Measurements from ENCODE around the gene BCKDHB.

The BCKDHB gene

GRCh38 chr6:80335121-80335531 is 228.7 kb downstream of the BCKDHB start:
- Mint-ChIP-seq H3K4me3 (no peak overlapping the region), H3K27me3 (no peaks in the 10 kb centered on the region), H3K9me3 (no peaks in the 10 kb centered on the region), H3K27ac (no peak overlapping the region), H3K36me3 (no peaks in the 10 kb centered on the region), H3K4me1 (peaks cover 6% of the 10 kb centered on the region)
- ATAC-seq: no peak

DNA sequence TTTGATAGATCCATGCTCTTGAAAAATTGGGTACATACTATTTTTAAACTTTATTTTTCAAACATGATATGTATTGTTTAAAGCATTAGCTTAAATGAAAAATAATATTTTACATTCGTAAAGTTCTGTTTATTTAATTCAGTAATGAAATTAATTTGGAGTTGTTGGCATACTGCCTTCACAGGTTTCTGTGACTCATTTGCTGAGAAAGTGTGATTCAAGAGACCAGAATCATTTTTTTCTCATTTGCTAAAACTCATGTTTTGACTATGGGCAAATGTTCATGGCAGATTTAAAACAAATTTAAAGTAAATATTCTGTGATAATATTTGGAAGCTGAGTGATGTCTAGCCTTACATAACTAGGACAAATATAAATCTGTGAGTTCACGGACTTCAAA is 230.4 kb downstream of the BCKDHB start:
- Mint-ChIP-seq H3K36me3 (no peaks in the 10 kb centered on the region), H3K27me3 (no peaks in the 10 kb centered on the region), H3K9me3 (no peaks in the 10 kb centered on the region), H3K27ac (no peak overlapping the region), H3K4me1 (peaks cover 6% of the 10 kb centered on the region), H3K4me3 (no peak overlapping the region)
- ATAC-seq: no peak

DNA sequence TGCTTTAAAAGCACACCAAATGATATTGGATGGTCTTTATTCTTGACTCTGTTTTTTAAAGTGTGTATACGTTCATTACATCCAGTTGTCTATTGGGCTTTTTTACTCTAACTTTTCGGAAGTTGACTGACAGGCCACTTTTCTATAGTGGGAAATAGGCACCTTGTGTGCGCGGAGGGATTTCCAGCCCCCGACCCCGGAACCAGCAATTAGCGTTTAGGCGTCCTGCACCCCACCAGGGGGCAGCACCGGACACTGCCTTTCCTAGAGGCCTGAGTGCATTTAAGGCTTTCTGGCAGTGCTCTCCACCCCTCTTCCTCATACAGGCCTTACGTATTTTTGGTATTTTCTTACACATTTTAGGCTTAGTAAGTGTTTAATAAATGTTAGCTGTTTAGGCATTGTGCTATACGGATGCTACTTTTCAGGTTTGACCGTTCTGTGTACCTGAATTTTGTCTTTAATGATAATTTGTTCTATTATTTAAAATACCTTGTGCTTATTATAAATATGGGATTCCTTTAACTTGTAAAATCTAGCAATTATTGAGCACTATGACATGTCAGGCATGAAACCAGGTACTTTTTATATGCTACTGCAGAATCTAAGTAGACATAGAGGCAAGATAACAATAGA is 231.8 kb downstream of the BCKDHB start:
- Mint-ChIP-seq H3K36me3 (no peaks in the 10 kb centered on the region), H3K9me3 (no peaks in the 10 kb centered on the region), H3K4me1 (peaks cover 6% of the 10 kb centered on the region), H3K4me3 (no peak overlapping the region), H3K27ac (no peak overlapping the region), H3K27me3 (no peaks in the 10 kb centered on the region)
- ATAC-seq: peak; percentile 50

DNA sequence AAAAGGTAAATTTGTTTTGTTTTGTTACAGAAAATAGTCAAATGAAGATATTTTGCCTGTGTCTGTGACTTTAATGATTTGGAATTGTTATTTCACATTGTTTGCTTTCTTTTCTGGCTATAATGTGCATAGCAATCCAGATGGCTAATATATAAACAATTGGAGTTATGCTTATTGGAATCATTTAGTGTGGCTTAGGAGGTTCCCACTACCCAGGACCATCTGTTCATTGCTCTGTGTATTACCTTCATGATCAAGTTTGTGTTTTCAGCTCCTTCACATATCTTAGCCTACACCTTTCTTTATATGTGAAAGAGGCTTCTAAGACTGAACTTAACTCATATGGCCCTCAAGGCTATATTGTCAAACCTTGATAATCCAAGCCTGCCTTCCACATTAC is 232.9 kb downstream of the BCKDHB start:
- ATAC-seq: no peak
- H3K9me3 Mint-ChIP-seq: no peaks in the 10 kb centered on the region
- no peak overlapping the region for H3K27ac Mint-ChIP-seq

DNA sequence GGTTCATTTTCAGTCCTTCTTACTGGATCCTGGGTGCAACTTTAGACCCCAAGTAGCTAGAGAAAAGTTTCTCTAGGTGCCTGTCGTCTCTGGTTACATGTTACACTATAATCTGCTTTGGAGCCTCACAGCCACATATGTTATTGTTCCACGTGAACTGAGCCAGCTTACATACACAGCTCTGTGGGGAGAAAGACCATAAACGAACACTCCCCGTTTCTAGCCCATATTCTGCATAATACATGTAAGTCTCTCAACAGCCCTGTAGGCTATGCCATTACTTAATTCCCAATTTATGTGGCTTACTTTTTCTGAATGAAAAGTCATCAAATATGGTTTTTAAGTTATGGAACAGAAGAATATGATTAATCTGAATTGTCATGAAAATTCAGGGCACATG is 233.8 kb downstream of the BCKDHB start:
- ATAC-seq: no peak
- no peak overlapping the region for H3K27ac Mint-ChIP-seq
- H3K4me3 Mint-ChIP-seq: no peak overlapping the region
- peaks cover 6% of the 10 kb centered on the region for H3K4me1 Mint-ChIP-seq
- no peaks in the 10 kb centered on the region for H3K36me3 Mint-ChIP-seq
- H3K9me3 Mint-ChIP-seq: no peaks in the 10 kb centered on the region
- no peaks in the 10 kb centered on the region for H3K27me3 Mint-ChIP-seq

More for the DNA sequence above, 232.9 kb downstream of the BCKDHB start:
- Mint-ChIP-seq H3K4me1 (peaks cover 6% of the 10 kb centered on the region), H3K27me3 (no peaks in the 10 kb centered on the region), H3K36me3 (no peaks in the 10 kb centered on the region), H3K4me3 (no peak overlapping the region)

GRCh38 chr6:80340686-80341085 is 234.2 kb downstream of the BCKDHB start:
- no peaks in the 10 kb centered on the region for H3K36me3 Mint-ChIP-seq
- H3K9me3 Mint-ChIP-seq: no peaks in the 10 kb centered on the region
- ATAC-seq: no peak
- H3K4me1 Mint-ChIP-seq: peaks cover 6% of the 10 kb centered on the region
- H3K27me3 Mint-ChIP-seq: no peaks in the 10 kb centered on the region
- H3K4me3 Mint-ChIP-seq: no peak overlapping the region
- H3K27ac Mint-ChIP-seq: no peak overlapping the region

GRCh38 chr6:80341330-80341729 is 234.9 kb downstream of the BCKDHB start:
- Mint-ChIP-seq H3K36me3 (no peaks in the 10 kb centered on the region), H3K4me3 (no peak overlapping the region), H3K9me3 (no peaks in the 10 kb centered on the region), H3K27ac (no peak overlapping the region), H3K27me3 (no peaks in the 10 kb centered on the region), H3K4me1 (peaks cover 6% of the 10 kb centered on the region)
- no peak for ATAC-seq

DNA sequence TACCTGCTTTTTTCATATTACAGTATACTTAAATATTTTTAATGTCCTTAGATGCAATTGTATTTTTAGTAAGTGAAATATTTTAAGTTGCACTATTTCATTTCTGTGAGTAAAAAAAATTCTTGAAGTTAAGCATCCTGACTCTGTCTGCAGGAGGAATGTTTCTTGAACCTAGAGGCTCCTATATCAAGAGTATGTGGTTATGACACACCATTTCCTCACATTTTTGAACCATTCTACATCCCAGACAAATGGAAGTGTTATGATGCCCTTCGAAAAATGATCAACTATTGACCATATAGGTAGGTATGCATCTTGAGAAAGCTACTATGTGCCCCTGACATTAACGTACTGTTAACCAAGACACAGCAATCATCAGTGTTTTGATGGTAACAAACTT is 237.0 kb downstream of the BCKDHB start:
- ATAC-seq: no peak
- no peak overlapping the region for H3K27ac Mint-ChIP-seq
- no peaks in the 10 kb centered on the region for H3K4me1 Mint-ChIP-seq
- no peaks in the 10 kb centered on the region for H3K36me3 Mint-ChIP-seq
- no peaks in the 10 kb centered on the region for H3K9me3 Mint-ChIP-seq
- no peak overlapping the region for H3K4me3 Mint-ChIP-seq
- H3K27me3 Mint-ChIP-seq: no peaks in the 10 kb centered on the region

- no peaks in the 10 kb centered on the region for H3K36me3 Mint-ChIP-seq
- no peak overlapping the region for H3K4me3 Mint-ChIP-seq
- H3K27me3 Mint-ChIP-seq: no peaks in the 10 kb centered on the region
- no peaks in the 10 kb centered on the region for H3K9me3 Mint-ChIP-seq
- no peak overlapping the region for H3K27ac Mint-ChIP-seq
- ATAC-seq: no peak
- no peaks in the 10 kb centered on the region for H3K4me1 Mint-ChIP-seq
These were observed 240.6 kb downstream of the BCKDHB start for GRCh38 chr6:80347101-80347500.

DNA sequence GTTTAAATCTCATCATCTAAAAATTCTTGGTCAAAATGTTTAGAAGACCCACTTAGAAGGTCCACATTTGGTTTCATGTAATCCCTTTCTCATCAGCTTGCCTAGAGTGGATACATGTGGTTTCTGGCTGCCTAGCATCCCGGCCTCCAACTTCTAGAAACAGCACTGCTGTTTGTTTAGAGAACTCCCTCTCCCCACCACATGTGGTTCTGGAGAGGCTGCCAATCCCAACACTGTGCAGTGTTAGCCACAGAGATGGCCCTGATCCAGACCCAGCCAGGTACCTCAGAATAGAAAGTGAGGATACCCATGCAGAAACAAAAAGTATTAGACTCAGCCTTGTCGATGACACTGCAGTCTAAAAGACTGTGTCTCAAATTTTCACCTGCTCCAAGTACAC is 241.8 kb downstream of the BCKDHB start:
- H3K36me3 Mint-ChIP-seq: no peaks in the 10 kb centered on the region
- peak; percentile 20 for ATAC-seq
- H3K4me3 Mint-ChIP-seq: no peak overlapping the region
- no peaks in the 10 kb centered on the region for H3K9me3 Mint-ChIP-seq
- no peak overlapping the region for H3K27ac Mint-ChIP-seq
- H3K27me3 Mint-ChIP-seq: no peaks in the 10 kb centered on the region
- no peaks in the 10 kb centered on the region for H3K4me1 Mint-ChIP-seq

- no peak for ATAC-seq
- no peaks in the 10 kb centered on the region for H3K4me1 Mint-ChIP-seq
- H3K27me3 Mint-ChIP-seq: no peaks in the 10 kb centered on the region
- no peak overlapping the region for H3K4me3 Mint-ChIP-seq
- no peaks in the 10 kb centered on the region for H3K9me3 Mint-ChIP-seq
- H3K27ac Mint-ChIP-seq: no peak overlapping the region
- H3K36me3 Mint-ChIP-seq: peaks cover 18% of the 10 kb centered on the region
These were observed 249.5 kb downstream of the BCKDHB start for GRCh38 chr6:80356000-80356399.

GRCh38 chr6:80356545-80356944 is 250.1 kb downstream of the BCKDHB start:
- Mint-ChIP-seq H3K4me3 (no peak overlapping the region), H3K4me1 (no peaks in the 10 kb centered on the region), H3K9me3 (no peaks in the 10 kb centered on the region), H3K27me3 (no peaks in the 10 kb centered on the region), H3K27ac (no peak overlapping the region), H3K36me3 (peaks cover 18% of the 10 kb centered on the region)
- ATAC-seq: no peak

GRCh38 chr6:80357081-80357480 is 250.6 kb downstream of the BCKDHB start:
- ATAC-seq: no peak
- H3K27me3 Mint-ChIP-seq: no peaks in the 10 kb centered on the region
- no peaks in the 10 kb centered on the region for H3K4me1 Mint-ChIP-seq
- H3K27ac Mint-ChIP-seq: no peak overlapping the region
- no peaks in the 10 kb centered on the region for H3K9me3 Mint-ChIP-seq
- H3K36me3 Mint-ChIP-seq: peaks cover 18% of the 10 kb centered on the region
- no peak overlapping the region for H3K4me3 Mint-ChIP-seq

DNA sequence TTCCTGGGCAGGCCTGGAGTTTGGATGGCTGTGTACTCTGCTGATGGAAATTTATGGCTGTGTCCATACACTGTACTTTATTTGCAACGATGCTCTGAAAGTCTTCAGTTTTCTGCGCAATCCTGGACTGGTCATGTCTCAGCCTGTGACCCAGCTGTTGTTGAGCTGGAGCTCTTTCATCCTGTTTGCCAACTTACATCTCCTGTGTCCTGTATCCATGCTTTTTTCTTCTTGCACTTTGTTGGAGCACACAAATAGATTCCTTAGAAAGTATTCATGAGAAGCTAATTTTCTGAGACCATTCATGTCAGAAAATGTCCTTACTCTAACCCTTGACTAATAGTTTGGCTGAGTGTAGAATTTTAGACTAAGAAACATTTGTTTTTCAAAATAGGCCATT is 251.2 kb downstream of the BCKDHB start:
- H3K27ac Mint-ChIP-seq: no peak overlapping the region

DNA sequence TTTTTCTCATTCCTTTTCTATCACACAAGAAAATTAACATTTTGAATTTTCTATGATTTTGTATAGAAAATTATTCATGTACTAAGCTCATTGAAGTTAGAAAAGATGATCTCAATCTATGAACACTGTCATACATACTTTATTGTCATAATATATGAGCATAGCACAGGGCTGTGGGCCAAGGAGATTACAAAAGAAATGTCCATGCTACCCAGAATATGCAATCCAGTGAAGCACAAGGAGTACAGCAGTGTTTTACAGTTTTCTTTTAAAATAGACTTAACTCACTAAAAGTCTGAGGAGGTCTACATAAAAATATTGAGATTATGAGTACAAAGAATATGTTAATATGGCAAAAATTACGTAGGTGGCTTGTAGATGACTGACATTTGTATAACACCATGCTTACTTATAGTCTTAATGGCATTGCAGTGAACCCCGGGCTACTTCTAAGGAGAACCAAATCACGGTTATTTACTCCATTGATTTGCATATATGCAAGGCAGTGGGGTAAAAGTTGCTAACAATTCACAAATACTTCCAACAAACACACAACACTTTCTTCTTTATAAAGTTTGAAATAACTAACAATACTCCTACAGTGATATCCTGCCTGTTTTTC is 257.1 kb downstream of the BCKDHB start:
- no peak overlapping the region for H3K4me3 Mint-ChIP-seq
- H3K9me3 Mint-ChIP-seq: no peaks in the 10 kb centered on the region
- H3K4me1 Mint-ChIP-seq: no peaks in the 10 kb centered on the region
- no peak for ATAC-seq
- peaks cover 7% of the 10 kb centered on the region for H3K36me3 Mint-ChIP-seq
- no peak overlapping the region for H3K27ac Mint-ChIP-seq
- no peaks in the 10 kb centered on the region for H3K27me3 Mint-ChIP-seq

More for the DNA sequence above, 251.2 kb downstream of the BCKDHB start:
- Mint-ChIP-seq H3K4me1 (no peaks in the 10 kb centered on the region), H3K9me3 (no peaks in the 10 kb centered on the region), H3K27me3 (no peaks in the 10 kb centered on the region), H3K36me3 (peaks cover 18% of the 10 kb centered on the region), H3K4me3 (no peak overlapping the region)
- no peak for ATAC-seq

DNA sequence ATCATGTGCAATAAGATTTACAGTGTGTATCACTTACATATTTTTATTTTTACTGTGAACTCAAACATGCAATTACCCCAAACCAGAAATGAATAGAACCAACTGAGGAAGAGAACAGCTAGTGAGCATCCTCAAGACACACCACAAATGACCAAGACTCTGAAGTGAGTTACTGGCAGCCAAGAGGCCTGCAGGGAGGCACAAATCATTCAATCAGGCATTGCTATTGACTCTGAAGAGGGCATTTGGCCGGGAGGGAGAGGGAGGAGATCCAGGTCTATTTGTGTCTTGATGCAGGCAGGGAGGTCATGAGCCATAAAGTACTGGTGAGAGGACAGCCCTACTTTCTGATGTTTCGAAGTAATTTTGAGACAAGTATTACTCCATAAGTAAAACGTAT is 257.7 kb downstream of the BCKDHB start:
- H3K4me3 Mint-ChIP-seq: no peak overlapping the region
- ATAC-seq: no peak
- no peaks in the 10 kb centered on the region for H3K4me1 Mint-ChIP-seq
- H3K36me3 Mint-ChIP-seq: peaks cover 7% of the 10 kb centered on the region
- H3K27me3 Mint-ChIP-seq: no peaks in the 10 kb centered on the region
- H3K27ac Mint-ChIP-seq: no peak overlapping the region
- no peaks in the 10 kb centered on the region for H3K9me3 Mint-ChIP-seq

Measured in stimulated activated memory B cell treated with anti-CD40 and anti-IgM and Interleukin-4, amounts not matched to agents 10 μg/mL and 1 μg/mL and 100 μg/mL, for 72 hours (primary cell).